HG03159 (cell line): ENCODE measurements around the gene SBK2.
"Not testable (repeated sequence)": the region's sequence is repeated elsewhere in the genome, so short reads cannot be mapped to it uniquely, and the experiment has no call there.

Experiments
- ATAC-seq: cut with Tn5 transposase; IDR thresholded peaks from one replicate; pipeline ENCODE4 v1.9.1; 2021; ENCODE audit warnings: mild to moderate bottlenecking, moderate library complexity; ENCODE audit not compliant: unreplicated experiment

SBK2 gene

GRCh38 chr19:55536951-55537740, at the start of gene SBK2:
Gene SBK2, minus strand, starts transcription at chr19:55537133. Its CDS starts 839 bp downstream, at chr19:55536294.
- no peak for ATAC-seq

GRCh38 chr19:55585658-55586339, 48.9 kb upstream of the SBK2 start:
- ATAC-seq, result no peak

GRCh38 chr19:55584871-55585270, 47.9 kb upstream of the SBK2 start:
- ATAC-seq, result no peak

- not testable (repeated sequence) for ATAC-seq
These were observed 47.0 kb upstream of the SBK2 start for GRCh38 chr19:55583897-55584296.

- ATAC-seq, result not testable (repeated sequence)
These were observed 45.4 kb upstream of the SBK2 start for GRCh38 chr19:55582284-55582683.

- ATAC-seq, result no peak
These were observed 44.9 kb upstream of the SBK2 start for GRCh38 chr19:55581823-55582223.

GRCh38 chr19:55581145-55581822, 44.4 kb upstream of the SBK2 start:
- ATAC-seq, result no peak

GRCh38 chr19:55580628-55581144, 43.8 kb upstream of the SBK2 start, which contains the start of gene ZNF579:
Gene ZNF579, minus strand, starts transcription at chr19:55580848. Its CDS starts 1,209 bp downstream, at chr19:55579639.
- ATAC-seq, result no peak

- no peak for ATAC-seq
These were observed 43.1 kb upstream of the SBK2 start for GRCh38 chr19:55579766-55580621.

GRCh38 chr19:55578761-55579747, 42.1 kb upstream of the SBK2 start:
- no peak for ATAC-seq

- ATAC-seq, result no peak
These were observed 41.3 kb upstream of the SBK2 start for GRCh38 chr19:55578031-55578760.

GRCh38 chr19:55576746-55577145, 39.8 kb upstream of the SBK2 start:
- ATAC-seq, result no peak

GRCh38 chr19:55573929-55574328, 37.0 kb upstream of the SBK2 start:
- ATAC-seq, result not testable (repeated sequence)

- not testable (repeated sequence) for ATAC-seq
These were observed 32.5 kb upstream of the SBK2 start for GRCh38 chr19:55569477-55569876.

GRCh38 chr19:55567708-55568328, 30.9 kb upstream of the SBK2 start:
- no peak for ATAC-seq

- ATAC-seq, result no peak
These were observed 29.9 kb upstream of the SBK2 start for GRCh38 chr19:55566823-55567222.

- no peak for ATAC-seq
These were observed 26.3 kb upstream of the SBK2 start for GRCh38 chr19:55563261-55563690.

- no peak for ATAC-seq
These were observed 22.8 kb upstream of the SBK2 start for GRCh38 chr19:55559684-55560083.
